CD4-positive, alpha-beta memory T cell (primary cell): ENCODE data around the gene TNFAIP6. TPM values are rescaled to one million over a fixed set of nuclear protein-coding genes. Genes with fewer than 3 reads are reported as not detected.
"Not testable (repeated sequence)": the region's sequence is repeated elsewhere in the genome, so short reads cannot be mapped to it uniquely, and the experiment has no call there.

Experiments
- CTCF ChIA-PET: fragments of 350-600 bp; sonication (Branson Sonifier 250); formaldehyde crosslinking; loops from one replicate; lab custom pipeline; 2021; ENCODE audit warnings: inconsistent platforms; ENCODE audit not compliant: partially characterized antibody; lab: Charles Lee
- POLR2A ChIA-PET: fragments of 350-600 bp; sonication (Branson Sonifier 250); formaldehyde crosslinking; loops from one replicate; lab custom pipeline; 2021; ENCODE audit not compliant: partially characterized antibody; lab: Charles Lee
- DNase-seq, 5 donors: peaks; one replicate each; pipeline versions ENCODE4 v3.0.0 to v3.0.0-alpha.2; 2020 to 2022; ENCODE audit warnings: mixed read lengths in 1 of 5
- H3K27ac ChIP-seq: one replicate; pipeline ENCODE4 v1.7.0; 2013; ENCODE audit warnings: low read depth, low read length
- H3K27me3 ChIP-seq: 2 replicates; pipeline ENCODE4 v1.7.0; 2013; ENCODE audit warnings: mild to moderate bottlenecking, low read length, moderate library complexity; ENCODE audit not compliant: insufficient read depth
- H3K36me3 ChIP-seq: 2 replicates; pipeline ENCODE4 v1.7.0; 2013; ENCODE audit warnings: mild to moderate bottlenecking, low read length, moderate library complexity; ENCODE audit not compliant: insufficient read depth
- H3K4me1 ChIP-seq: 2 replicates; pipeline ENCODE4 v1.7.0; 2013; ENCODE audit warnings: mild to moderate bottlenecking, low read length, moderate library complexity; ENCODE audit not compliant: insufficient read depth
- H3K4me3 ChIP-seq, 2 donors: one replicate each; pipeline ENCODE4 v1.7.0; 2013; ENCODE audit warnings: low read length in 2 of 2, mild to moderate bottlenecking in 1 of 2
- H3K9me3 ChIP-seq, 2 donors: one replicate each; pipeline ENCODE4 v1.7.0; 2013; ENCODE audit warnings: low read length in 2 of 2, control low read depth in 1 of 2; ENCODE audit not compliant: control insufficient read depth in 1 of 2
- H3K27ac Mint-ChIP-seq, 7 donors: one replicate each; pipeline ENCODE4 v1.8.0; 2020 to 2021; ENCODE audit warnings: mixed read lengths in 7 of 7, mild to moderate bottlenecking in 6 of 7, inconsistent platforms in 3 of 7, moderate library complexity in 3 of 7
- H3K27me3 Mint-ChIP-seq, 2 donors: one replicate each; pipeline ENCODE4 v1.8.0; 2020 to 2021; ENCODE audit warnings: mixed read lengths in 2 of 2
- H3K36me3 Mint-ChIP-seq, 2 donors: one replicate each; pipeline ENCODE4 v1.8.0; 2020 to 2021; ENCODE audit warnings: mixed read lengths in 2 of 2, inconsistent platforms in 1 of 2, mild to moderate bottlenecking in 1 of 2
- H3K4me1 Mint-ChIP-seq, 4 donors: one replicate each; pipeline ENCODE4 v1.8.0; 2020 to 2021; ENCODE audit warnings: mixed read lengths in 4 of 4, mild to moderate bottlenecking in 1 of 4
- H3K4me3 Mint-ChIP-seq, 8 donors: one replicate each; pipeline ENCODE4 v1.8.0; 2020 to 2021; ENCODE audit warnings: mixed read lengths in 8 of 8, mild to moderate bottlenecking in 7 of 8, moderate library complexity in 6 of 8, inconsistent platforms in 3 of 8
- H3K9me3 Mint-ChIP-seq, 8 donors: one replicate each; pipeline ENCODE4 v1.8.0; 2020 to 2021; ENCODE audit warnings: mixed read lengths in 8 of 8, mild to moderate bottlenecking in 5 of 8, inconsistent platforms in 3 of 8, moderate library complexity in 1 of 8
- intact Hi-C: fragments of 100-400 bp; cut with micrococcal nuclease; formaldehyde crosslinking; loops from one replicate; pipeline ENCODE4 v1.15.1; 2023
- polyA plus RNA-seq, 2 donors: library from polyadenylated mRNA; unstranded; fragments of 300-500 nt; fragmentation: Illumina TruSeq; gene quantifications; one replicate each; pipeline ENCODE4 v1.2.3, GENCODE V29; 2021
- total RNA-seq, 2 experiments: library from RNA; stranded (reverse); gene quantifications; one replicate each; pipeline ENCODE4 v1.2.3, GENCODE V29; 2021

TNFAIP6 gene
- total RNA-seq (not detected), polyA plus RNA-seq (not detected)

GRCh38 chr2:151357359-151357758 lies at the start of gene TNFAIP6:
TSS of gene TNFAIP6 (plus strand) at chr2:151357592. CDS start at chr2:151357667, 75 bp downstream.
- intact Hi-C loops = no loop called here
- Histone ChIP-seq H3K4me3 (no peak within 1 kb of the TSS), H3K36me3 (no peaks in the 10 kb centered on the region), H3K27ac (no peak within 1 kb of the TSS), H3K27me3 (peaks cover 4% of the 10 kb centered on the region), H3K4me1 (no peaks in the 10 kb centered on the region), H3K9me3 (no peaks in the 10 kb centered on the region)
- ChIA-PET POLR2A (no interaction called here), CTCF (no interaction called here)
- H3K9me3 Mint-ChIP-seq = peaks cover 0 to 2% (median 0%) of the 10 kb centered on the region in 8 donors
- H3K4me3 Mint-ChIP-seq = no peak within 1 kb of the TSS
- H3K4me1 Mint-ChIP-seq = no peaks in the 10 kb centered on the region
- H3K27ac Mint-ChIP-seq = no peak within 1 kb of the TSS
- H3K27me3 Mint-ChIP-seq = peaks cover 4 to 8% of the 10 kb centered on the region in 2 donors
- no peak for DNase-seq
- no peaks in the 10 kb centered on the region for H3K36me3 Mint-ChIP-seq

GRCh38 chr2:151310313-151310712 lies 47.1 kb upstream of the TNFAIP6 start:
- CTCF ChIA-PET, intact Hi-C loops, H3K9me3 ChIP-seq, H3K27ac Mint-ChIP-seq, H3K27me3 Mint-ChIP-seq, H3K4me1 Mint-ChIP-seq, H3K4me1 ChIP-seq, H3K27ac ChIP-seq, DNase-seq, H3K9me3 Mint-ChIP-seq, POLR2A ChIA-PET, H3K36me3 Mint-ChIP-seq, H3K4me3 Mint-ChIP-seq, H3K27me3 ChIP-seq, H3K4me3 ChIP-seq, H3K36me3 ChIP-seq: not testable (repeated sequence)

GRCh38 chr2:151312440-151312839 lies 45.0 kb upstream of the TNFAIP6 start:
- H3K27me3 ChIP-seq, H3K27me3 Mint-ChIP-seq, intact Hi-C loops, H3K9me3 Mint-ChIP-seq, H3K4me3 ChIP-seq, H3K4me3 Mint-ChIP-seq, H3K27ac ChIP-seq, H3K36me3 ChIP-seq, H3K9me3 ChIP-seq, H3K36me3 Mint-ChIP-seq, POLR2A ChIA-PET, H3K4me1 Mint-ChIP-seq, DNase-seq, H3K27ac Mint-ChIP-seq, H3K4me1 ChIP-seq: not testable (repeated sequence)
- CTCF ChIA-PET = interaction anchor here (0.6 kb wide), 1 partner anchor 127 kb away, joined by 3 read pairs; no protein-coding TSS in a partner anchor

- no peak for DNase-seq
- no peaks in the 10 kb centered on the region for H3K36me3 Mint-ChIP-seq
- no peak overlapping the region for H3K4me3 ChIP-seq
- no peak overlapping the region for H3K27ac ChIP-seq
- H3K9me3 ChIP-seq = no peaks in the 10 kb centered on the region
- ChIA-PET CTCF (no interaction called here), POLR2A (no interaction called here)
- H3K27ac Mint-ChIP-seq = no peak overlapping the region
- peaks cover under 1 to 4% of the 10 kb centered on the region in 2 donors for H3K27me3 Mint-ChIP-seq
- no peaks in the 10 kb centered on the region for H3K36me3 ChIP-seq
- peaks cover 0 to 3% (median 0%) of the 10 kb centered on the region in 8 donors for H3K9me3 Mint-ChIP-seq
- H3K27me3 ChIP-seq = no peaks in the 10 kb centered on the region
- intact Hi-C loops = no loop called here
- H3K4me1 ChIP-seq = no peaks in the 10 kb centered on the region
- no peak overlapping the region for H3K4me3 Mint-ChIP-seq
- H3K4me1 Mint-ChIP-seq = peaks cover 0 to 6% (median 1%) of the 10 kb centered on the region in 4 donors
These were observed 42.0 kb upstream of the TNFAIP6 start for GRCh38 chr2:151315381-151315903.

- Mint-ChIP-seq H3K36me3 (no peaks in the 10 kb centered on the region), H3K27ac (no peak overlapping the region), H3K9me3 (peaks cover 0 to 1% (median 0%) of the 10 kb centered on the region in 8 donors), H3K4me1 (no peaks in the 10 kb centered on the region), H3K27me3 (peaks cover 0 to 5% of the 10 kb centered on the region in 2 donors), H3K4me3 (no peak overlapping the region)
- ChIA-PET POLR2A (no interaction called here), CTCF (no interaction called here)
- Histone ChIP-seq H3K27ac (no peak overlapping the region), H3K4me1 (no peaks in the 10 kb centered on the region), H3K27me3 (no peaks in the 10 kb centered on the region), H3K36me3 (no peaks in the 10 kb centered on the region), H3K4me3 (no peak overlapping the region), H3K9me3 (no peaks in the 10 kb centered on the region)
- DNase-seq = no peak
- intact Hi-C loops = no loop called here
These were observed 31.8 kb upstream of the TNFAIP6 start for GRCh38 chr2:151325581-151326095.

GRCh38 chr2:151326554-151326953 lies 30.8 kb upstream of the TNFAIP6 start:
- H3K36me3 Mint-ChIP-seq = no peaks in the 10 kb centered on the region
- H3K27me3 ChIP-seq = no peaks in the 10 kb centered on the region
- no peak overlapping the region for H3K4me3 Mint-ChIP-seq
- peaks cover 0 to 9% of the 10 kb centered on the region in 2 donors for H3K27me3 Mint-ChIP-seq
- H3K27ac Mint-ChIP-seq = no peak overlapping the region
- no peaks in the 10 kb centered on the region for H3K9me3 ChIP-seq
- CTCF ChIA-PET = no interaction called here
- POLR2A ChIA-PET = no interaction called here
- no peaks in the 10 kb centered on the region for H3K4me1 ChIP-seq
- intact Hi-C loops = no loop called here
- H3K9me3 Mint-ChIP-seq = peaks cover 0 to 4% (median 0%) of the 10 kb centered on the region in 8 donors
- no peak for DNase-seq
- H3K27ac ChIP-seq = no peak overlapping the region
- no peak overlapping the region for H3K4me3 ChIP-seq
- no peaks in the 10 kb centered on the region for H3K36me3 ChIP-seq
- no peaks in the 10 kb centered on the region for H3K4me1 Mint-ChIP-seq

- intact Hi-C loops = no loop called here
- Histone ChIP-seq H3K4me1 (no peaks in the 10 kb centered on the region), H3K36me3 (no peaks in the 10 kb centered on the region), H3K27me3 (no peaks in the 10 kb centered on the region), H3K27ac (no peak overlapping the region), H3K9me3 (no peaks in the 10 kb centered on the region), H3K4me3 (no peak overlapping the region)
- DNase-seq = no peak
- Mint-ChIP-seq H3K27me3 (peaks cover 0 to 10% of the 10 kb centered on the region in 2 donors), H3K4me3 (no peak overlapping the region), H3K36me3 (no peaks in the 10 kb centered on the region), H3K27ac (no peak overlapping the region), H3K4me1 (no peaks in the 10 kb centered on the region), H3K9me3 (peaks cover 0 to 4% (median 0%) of the 10 kb centered on the region in 8 donors)
- CTCF ChIA-PET = interaction anchor here (1.0 kb wide), 1 partner anchor 107 kb away, joined by 3 read pairs; no protein-coding TSS in a partner anchor
- POLR2A ChIA-PET = interaction anchor here (0.6 kb wide), 1 partner anchor 274 kb away, joined by 3 read pairs; no protein-coding TSS in a partner anchor
These were observed 27.4 kb upstream of the TNFAIP6 start for GRCh38 chr2:151329998-151330397.
